Colonic mucosa (tissue), 4 donors: ENCODE measurements around the gene PTGFRN. TPM values are rescaled to one million over a fixed set of nuclear protein-coding genes. Genes with fewer than 3 reads are reported as not detected.

Source experiments
- DNase-seq: peaks from one replicate; pipeline ENCODE4 v3.0.0-alpha.2; 2020
- H3K27ac ChIP-seq: fragments of 200-600 bp; one replicate; pipeline ENCODE4 v1.8.0; 2021
- H3K27me3 ChIP-seq: fragments of 200-600 bp; one replicate; pipeline ENCODE4 v1.8.0; 2021
- H3K36me3 ChIP-seq: fragments of 200-600 bp; one replicate; pipeline ENCODE4 v1.8.0; 2021
- H3K4me1 ChIP-seq: fragments of 200-600 bp; one replicate; pipeline ENCODE4 v1.8.0; 2021; ENCODE audit warnings: mild to moderate bottlenecking
- H3K4me3 ChIP-seq: fragments of 200-600 bp; one replicate; pipeline ENCODE4 v1.8.0; 2021
- H3K9ac ChIP-seq, 2 donors: one replicate each; pipeline ENCODE4 v1.7.0; 2013; ENCODE audit warnings: control low read depth in 2 of 2, low read depth in 2 of 2, low read length in 2 of 2
- H3K9me3 ChIP-seq: fragments of 200-600 bp; one replicate; pipeline ENCODE4 v1.8.0; 2021
- intact Hi-C: fragments of 100-400 bp; cut with DNase I; formaldehyde crosslinking; loops from one replicate; pipeline ENCODE4 v1.14.1; 2022
- total RNA-seq, 2 donors: library from RNA; stranded (reverse); fragmentation: NEBNext Ultra II Directional in 1 of 2; extraction: Animal tissue kit (Norgen Biotek cat#: 25700) in 1 of 2; gene quantifications; one replicate each; pipeline ENCODE4 v1.2.1, GENCODE V29; 2021
- TF ChIP-seq, protein P1 (sequence below): fragments of 200-600 bp; IDR thresholded peaks from one replicate; pipeline ENCODE4 v1.8.0; 2022; ENCODE audit warnings: antibody characterized with exemption, mild to moderate bottlenecking
- donor health status: healthy.
- donor health status: DM: no; HTN: no; CAD: no.
- donor health status: DM: no; HTN: no; CAD: no.

PTGFRN gene
- total RNA-seq, 2 donors from 2014 or later, result 94.9 TPM

DNA sequence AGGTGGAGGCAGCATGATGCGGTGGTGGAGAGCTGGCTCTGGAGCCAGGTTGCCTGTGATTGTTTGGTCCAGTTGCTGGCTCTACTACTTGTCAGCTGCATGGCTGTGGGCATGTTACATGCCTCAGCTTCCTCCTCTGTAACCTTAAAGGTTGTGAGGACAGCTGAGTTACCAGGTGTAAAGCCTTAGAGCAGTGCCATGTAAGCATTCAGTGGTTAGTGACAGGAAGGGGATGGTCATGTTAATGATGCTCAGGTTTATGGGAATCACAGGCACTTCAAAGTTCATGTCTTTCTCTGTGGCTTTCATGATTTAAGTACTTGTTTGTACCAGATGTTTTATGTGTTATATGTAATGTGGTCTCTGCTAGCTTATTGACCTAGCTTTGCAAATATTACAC lies 32.6 kb downstream of the PTGFRN start:
- Histone ChIP-seq H3K4me3 (no peak overlapping the region), H3K4me1 (peaks cover 4% of the 10 kb centered on the region), H3K9ac (no peak overlapping the region), H3K27ac (no peak overlapping the region), H3K9me3 (no peaks in the 10 kb centered on the region), H3K36me3 (no peaks in the 10 kb centered on the region), H3K27me3 (no peaks in the 10 kb centered on the region)
- intact Hi-C loops, result no loop called here
- TF ChIP-seq, protein P1, sequence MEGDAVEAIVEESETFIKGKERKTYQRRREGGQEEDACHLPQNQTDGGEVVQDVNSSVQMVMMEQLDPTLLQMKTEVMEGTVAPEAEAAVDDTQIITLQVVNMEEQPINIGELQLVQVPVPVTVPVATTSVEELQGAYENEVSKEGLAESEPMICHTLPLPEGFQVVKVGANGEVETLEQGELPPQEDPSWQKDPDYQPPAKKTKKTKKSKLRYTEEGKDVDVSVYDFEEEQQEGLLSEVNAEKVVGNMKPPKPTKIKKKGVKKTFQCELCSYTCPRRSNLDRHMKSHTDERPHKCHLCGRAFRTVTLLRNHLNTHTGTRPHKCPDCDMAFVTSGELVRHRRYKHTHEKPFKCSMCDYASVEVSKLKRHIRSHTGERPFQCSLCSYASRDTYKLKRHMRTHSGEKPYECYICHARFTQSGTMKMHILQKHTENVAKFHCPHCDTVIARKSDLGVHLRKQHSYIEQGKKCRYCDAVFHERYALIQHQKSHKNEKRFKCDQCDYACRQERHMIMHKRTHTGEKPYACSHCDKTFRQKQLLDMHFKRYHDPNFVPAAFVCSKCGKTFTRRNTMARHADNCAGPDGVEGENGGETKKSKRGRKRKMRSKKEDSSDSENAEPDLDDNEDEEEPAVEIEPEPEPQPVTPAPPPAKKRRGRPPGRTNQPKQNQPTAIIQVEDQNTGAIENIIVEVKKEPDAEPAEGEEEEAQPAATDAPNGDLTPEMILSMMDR, result no peak
- no peak for DNase-seq

DNA sequence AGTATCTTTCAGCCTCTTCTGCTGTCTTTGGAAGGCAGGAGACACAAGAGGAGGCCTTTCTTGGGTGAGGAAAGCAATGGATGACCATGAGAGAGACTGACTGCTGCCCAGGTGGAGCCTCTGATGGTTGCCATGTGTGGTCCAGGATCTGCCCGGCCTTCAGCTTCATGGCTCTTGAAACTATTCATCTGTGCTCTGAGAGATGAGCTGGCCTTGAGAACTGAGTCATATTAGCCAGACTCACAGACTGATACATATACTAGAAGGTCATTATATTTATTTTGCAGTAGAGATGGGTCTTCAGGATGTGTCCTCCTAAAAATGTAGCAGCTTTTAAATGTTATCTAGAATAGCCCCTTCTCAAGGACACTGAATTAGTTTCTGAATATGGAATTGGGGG lies 33.7 kb downstream of the PTGFRN start:
- H3K4me3 ChIP-seq, result no peak overlapping the region
- intact Hi-C loops, result no loop called here
- DNase-seq, result no peak
- peaks cover 4% of the 10 kb centered on the region for H3K4me1 ChIP-seq
- no peaks in the 10 kb centered on the region for H3K9me3 ChIP-seq
- no peak overlapping the region for H3K27ac ChIP-seq
- TF ChIP-seq, protein P1, result no peak
- no peaks in the 10 kb centered on the region for H3K36me3 ChIP-seq
- no peak overlapping the region for H3K9ac ChIP-seq
- no peaks in the 10 kb centered on the region for H3K27me3 ChIP-seq

DNA sequence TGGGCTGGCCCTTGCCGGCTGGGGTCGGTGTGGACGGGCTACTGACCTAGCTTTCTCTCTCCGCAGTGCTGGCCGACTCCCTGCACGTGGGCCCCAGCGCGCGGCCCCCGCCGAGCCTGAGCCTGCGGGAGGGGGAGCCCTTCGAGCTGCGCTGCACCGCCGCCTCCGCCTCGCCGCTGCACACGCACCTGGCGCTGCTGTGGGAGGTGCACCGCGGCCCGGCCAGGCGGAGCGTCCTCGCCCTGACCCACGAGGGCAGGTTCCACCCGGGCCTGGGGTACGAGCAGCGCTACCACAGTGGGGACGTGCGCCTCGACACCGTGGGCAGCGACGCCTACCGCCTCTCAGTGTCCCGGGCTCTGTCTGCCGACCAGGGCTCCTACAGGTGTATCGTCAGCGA lies 34.9 kb downstream of the PTGFRN start:
- TF ChIP-seq, protein P1, result no peak
- Histone ChIP-seq H3K4me3 (no peak overlapping the region), H3K27me3 (no peaks in the 10 kb centered on the region), H3K9me3 (no peaks in the 10 kb centered on the region), H3K27ac (no peak overlapping the region), H3K36me3 (no peaks in the 10 kb centered on the region), H3K4me1 (peaks cover 3% of the 10 kb centered on the region), H3K9ac (no peak overlapping the region)
- intact Hi-C loops, result no loop called here
- DNase-seq, result no peak

DNA sequence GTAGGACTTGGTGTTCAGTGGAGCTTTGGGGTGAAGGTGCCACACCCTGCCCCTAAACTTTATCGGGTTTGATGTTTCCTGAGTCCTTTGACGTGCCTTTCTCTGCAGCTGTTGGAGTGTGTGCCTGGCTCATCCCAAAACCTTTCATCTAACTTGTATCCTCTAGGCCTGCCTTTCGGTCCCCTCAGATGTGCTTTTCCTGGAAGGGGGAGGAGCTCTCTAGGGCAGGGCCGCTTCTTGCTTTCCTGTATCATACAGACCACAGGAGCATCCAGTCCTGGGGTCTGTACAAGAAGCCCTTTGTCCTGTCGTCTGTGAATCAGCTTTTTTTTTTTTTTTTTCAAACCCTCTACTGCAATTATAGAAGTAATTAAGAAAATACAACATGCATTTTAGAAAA lies 35.7 kb downstream of the PTGFRN start:
- Histone ChIP-seq H3K27ac (no peak overlapping the region), H3K36me3 (no peaks in the 10 kb centered on the region), H3K9me3 (no peaks in the 10 kb centered on the region), H3K4me1 (no peaks in the 10 kb centered on the region), H3K4me3 (no peak overlapping the region), H3K9ac (no peak overlapping the region), H3K27me3 (no peaks in the 10 kb centered on the region)
- intact Hi-C loops, result no loop called here
- no peak for DNase-seq
- TF ChIP-seq, protein P1, result no peak

DNA sequence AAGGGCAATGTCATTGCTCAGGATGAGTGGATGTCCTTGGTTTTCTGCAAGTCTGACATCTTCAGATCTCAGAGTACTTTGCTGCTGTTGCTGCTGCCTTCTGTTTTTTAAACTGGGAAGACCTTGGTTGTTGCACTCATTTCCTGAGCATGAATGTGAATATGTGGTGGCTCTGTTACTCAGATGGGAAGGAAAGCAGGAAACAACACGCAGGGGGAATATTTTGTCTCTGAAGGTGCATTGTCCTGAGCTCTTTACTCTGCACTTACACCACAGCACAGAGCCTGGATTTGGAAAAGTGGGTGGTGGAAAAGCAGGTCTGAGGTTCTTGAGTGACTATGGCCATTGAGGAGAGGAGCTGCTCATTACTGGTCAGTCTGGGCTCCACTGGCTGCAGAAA lies 36.3 kb downstream of the PTGFRN start:
- no peaks in the 10 kb centered on the region for H3K9me3 ChIP-seq
- no peak overlapping the region for H3K27ac ChIP-seq
- H3K9ac ChIP-seq, result no peak overlapping the region
- no peaks in the 10 kb centered on the region for H3K27me3 ChIP-seq
- H3K4me3 ChIP-seq, result no peak overlapping the region
- no peaks in the 10 kb centered on the region for H3K4me1 ChIP-seq
- intact Hi-C loops, result no loop called here
- H3K36me3 ChIP-seq, result no peaks in the 10 kb centered on the region
- DNase-seq, result no peak
- TF ChIP-seq, protein P1, result no peak
